ENCODE data around the gene SFT2D3.

SFT2D3 gene

GRCh38 chr2:127685410-127686080 lies 15.8 kb upstream of the SFT2D3 start:
- H3K27me3 Mint-ChIP-seq, result peaks cover 1% of the 10 kb centered on the region
- H3K36me3 Mint-ChIP-seq, result peaks cover 3% of the 10 kb centered on the region
- H3K27ac Mint-ChIP-seq, result no peak overlapping the region
- peaks cover 4% of the 10 kb centered on the region for H3K9me3 Mint-ChIP-seq (ENCODE audit: low read depth)
- H3K4me1 Mint-ChIP-seq (ENCODE audit: low read depth), result peaks cover 2% of the 10 kb centered on the region
- H3K4me3 Mint-ChIP-seq, result no peak overlapping the region

GRCh38 chr2:127688405-127688804 lies 12.9 kb upstream of the SFT2D3 start:
- Mint-ChIP-seq H3K27me3 (peaks cover 1% of the 10 kb centered on the region), H3K9me3 (ENCODE audit: low read depth) (peaks cover 13% of the 10 kb centered on the region), H3K36me3 (peaks cover 10% of the 10 kb centered on the region)

DNA sequence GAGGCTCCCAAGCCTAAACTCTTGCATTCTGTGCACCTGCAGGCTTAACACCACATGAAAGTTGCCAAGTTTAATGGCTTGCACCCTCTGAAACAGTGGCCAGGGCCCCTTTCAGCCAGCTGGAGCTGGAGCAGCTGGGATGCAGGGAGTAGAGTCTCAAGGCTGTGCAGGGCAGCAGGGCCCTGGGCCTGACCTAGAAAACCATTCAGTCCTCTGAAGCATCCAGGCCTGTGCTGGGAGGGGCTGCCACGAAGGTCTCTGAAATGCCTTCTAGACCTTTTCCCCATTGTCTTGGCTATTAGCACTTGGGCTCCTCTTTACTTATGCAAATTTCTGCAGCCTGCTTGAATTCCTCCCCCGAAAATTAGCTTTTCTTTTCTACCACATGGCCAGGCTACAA lies 10.6 kb upstream of the SFT2D3 start:
- H3K9me3 Mint-ChIP-seq (ENCODE audit: low read depth), result peaks cover 13% of the 10 kb centered on the region

More at GRCh38 chr2:127688405-127688804, 12.9 kb upstream of the SFT2D3 start:
- Mint-ChIP-seq H3K4me3 (no peak overlapping the region), H3K4me1 (ENCODE audit: low read depth) (no peaks in the 10 kb centered on the region), H3K27ac (no peak overlapping the region)

DNA sequence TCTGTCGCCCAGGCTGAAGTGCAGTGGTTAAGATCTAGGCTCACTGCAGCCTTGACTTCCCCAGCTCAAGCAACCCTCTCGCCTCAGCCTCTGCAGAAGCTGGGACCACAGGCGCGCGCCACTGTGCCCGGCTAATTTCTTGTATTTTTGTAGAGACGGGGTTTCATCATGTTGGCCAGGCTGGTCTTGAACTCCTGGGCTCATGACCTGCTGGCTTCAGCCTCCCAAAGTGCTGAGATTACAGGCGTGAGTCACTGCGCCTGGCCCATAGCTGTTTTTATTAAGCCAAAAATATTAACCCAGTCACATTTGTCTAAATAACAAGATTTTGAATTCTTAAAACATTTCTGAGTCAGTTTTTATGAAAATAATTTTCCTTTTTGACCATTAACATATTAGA lies 6.3 kb upstream of the SFT2D3 start:
- Mint-ChIP-seq H3K4me1 (ENCODE audit: low read depth) (no peaks in the 10 kb centered on the region), H3K36me3 (peaks cover 11% of the 10 kb centered on the region)

More for the DNA sequence above, 10.6 kb upstream of the SFT2D3 start:
- Mint-ChIP-seq H3K36me3 (peaks cover 10% of the 10 kb centered on the region), H3K4me3 (no peak overlapping the region), H3K4me1 (ENCODE audit: low read depth) (no peaks in the 10 kb centered on the region), H3K27ac (no peak overlapping the region), H3K27me3 (peaks cover 1% of the 10 kb centered on the region)

GRCh38 chr2:127695491-127696472 lies 5.5 kb upstream of the SFT2D3 start:
- Mint-ChIP-seq H3K4me3 (no peak overlapping the region), H3K27ac (no peak overlapping the region), H3K27me3 (no peaks in the 10 kb centered on the region), H3K4me1 (ENCODE audit: low read depth) (peaks cover 7% of the 10 kb centered on the region), H3K36me3 (peaks cover 11% of the 10 kb centered on the region), H3K9me3 (ENCODE audit: low read depth) (peaks cover 9% of the 10 kb centered on the region)

More for the DNA sequence above, 6.3 kb upstream of the SFT2D3 start:
- H3K9me3 Mint-ChIP-seq (ENCODE audit: low read depth), result peaks cover 9% of the 10 kb centered on the region
- H3K4me3 Mint-ChIP-seq, result no peak overlapping the region
- no peaks in the 10 kb centered on the region for H3K27me3 Mint-ChIP-seq
- H3K27ac Mint-ChIP-seq, result no peak overlapping the region

GRCh38 chr2:127697482-127698180 lies 3.7 kb upstream of the SFT2D3 start:
- Mint-ChIP-seq H3K36me3 (peaks cover 10% of the 10 kb centered on the region), H3K4me1 (ENCODE audit: low read depth) (peaks cover 18% of the 10 kb centered on the region), H3K9me3 (ENCODE audit: low read depth) (no peaks in the 10 kb centered on the region), H3K27ac (no peak overlapping the region), H3K4me3 (no peak overlapping the region), H3K27me3 (no peaks in the 10 kb centered on the region)

DNA sequence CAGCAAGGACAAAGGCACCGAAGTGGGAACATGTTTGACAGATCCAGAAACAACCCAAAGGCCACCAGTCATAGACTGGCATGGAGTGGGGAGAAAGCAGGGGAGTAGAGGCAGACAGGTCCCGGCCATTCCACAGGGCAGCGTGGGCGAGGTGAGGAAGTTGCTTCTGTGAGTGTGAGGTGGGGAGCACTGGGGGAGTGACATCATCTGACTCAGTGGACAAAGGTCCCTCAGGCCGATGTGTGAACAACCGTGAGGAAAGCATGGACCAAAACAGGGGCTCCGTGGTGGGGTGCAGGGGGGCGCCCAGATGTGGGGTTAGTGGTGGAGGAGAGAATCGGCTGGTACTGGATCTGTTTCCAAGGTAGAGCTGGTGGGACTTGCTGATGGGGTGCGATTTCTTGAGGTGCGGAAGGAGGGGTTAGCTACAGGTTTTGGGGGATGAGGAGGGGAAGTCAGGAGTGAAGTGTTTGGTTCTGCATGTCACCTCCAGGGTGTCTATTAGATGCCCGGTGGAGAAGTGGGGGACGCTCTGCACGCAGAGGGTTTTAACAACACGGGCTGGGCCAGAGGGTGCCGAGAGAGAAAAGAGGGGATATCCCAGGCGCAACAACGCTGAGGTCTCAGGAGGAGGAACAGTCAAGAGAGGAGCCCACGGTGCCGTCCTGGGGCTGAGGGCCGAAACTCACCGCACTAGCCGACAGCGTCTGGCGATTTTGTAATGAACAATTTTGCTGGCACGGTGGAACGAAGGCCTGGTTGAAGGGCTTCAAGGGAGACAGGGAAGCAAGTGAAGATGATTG lies 2.5 kb upstream of the SFT2D3 start:
- Mint-ChIP-seq H3K36me3 (peaks cover 10% of the 10 kb centered on the region), H3K9me3 (ENCODE audit: low read depth) (no peaks in the 10 kb centered on the region), H3K4me1 (ENCODE audit: low read depth) (peaks cover 27% of the 10 kb centered on the region), H3K4me3 (no peak overlapping the region), H3K27me3 (no peaks in the 10 kb centered on the region), H3K27ac (peak overlapping the region; percentile 36)

GRCh38 chr2:127700527-127701192 lies 637 bp upstream of the SFT2D3 start:
- H3K9me3 Mint-ChIP-seq (ENCODE audit: low read depth), result no peaks in the 10 kb centered on the region
- no peaks in the 10 kb centered on the region for H3K27me3 Mint-ChIP-seq
- peaks cover 12% of the 10 kb centered on the region for H3K36me3 Mint-ChIP-seq
- H3K4me3 Mint-ChIP-seq, result peak overlapping the region; percentile 93
- peak overlapping the region; percentile 97 for H3K27ac Mint-ChIP-seq
- peaks cover 44% of the 10 kb centered on the region for H3K4me1 Mint-ChIP-seq (ENCODE audit: low read depth)

GRCh38 chr2:127701651-127702394 lies 526 bp downstream of the SFT2D3 start:
- Mint-ChIP-seq H3K27me3 (no peaks in the 10 kb centered on the region), H3K4me1 (ENCODE audit: low read depth) (peaks cover 44% of the 10 kb centered on the region), H3K4me3 (peak overlapping the region; percentile 93), H3K27ac (peak overlapping the region; percentile 92), H3K9me3 (ENCODE audit: low read depth) (no peaks in the 10 kb centered on the region), H3K36me3 (peaks cover 12% of the 10 kb centered on the region)

DNA sequence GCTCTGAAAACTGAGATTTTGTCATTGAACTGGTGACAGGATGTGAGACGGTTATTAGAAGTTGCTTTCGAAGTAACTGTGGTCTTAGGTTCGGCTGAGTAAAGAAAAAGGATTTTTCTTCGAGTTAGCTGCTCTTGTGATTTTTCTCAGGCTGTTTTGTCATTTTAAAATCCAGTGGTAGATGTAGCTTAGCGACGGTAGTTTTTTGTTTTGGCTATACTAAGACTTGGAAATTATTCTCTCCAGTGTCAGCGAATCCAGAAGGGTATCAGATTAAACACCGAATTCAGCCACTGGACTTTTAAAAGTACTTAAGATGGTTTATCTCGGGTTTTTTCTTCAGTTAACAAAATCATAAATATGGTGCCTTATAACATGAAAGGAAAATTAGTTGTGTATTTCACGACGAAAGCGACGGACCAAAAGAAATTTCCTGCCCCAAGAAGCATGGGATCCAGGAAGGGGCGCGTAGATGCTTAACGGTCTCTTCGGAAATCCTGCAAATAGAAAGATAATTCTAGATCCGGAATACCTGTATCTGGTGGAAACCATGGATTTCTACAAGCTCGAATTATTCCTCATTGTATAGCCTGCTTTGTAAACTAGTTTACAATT lies 1.2 kb downstream of the SFT2D3 start:
- H3K27me3 Mint-ChIP-seq, result no peaks in the 10 kb centered on the region
- peaks cover 14% of the 10 kb centered on the region for H3K36me3 Mint-ChIP-seq
- peak overlapping the region; percentile 90 for H3K4me3 Mint-ChIP-seq
- H3K4me1 Mint-ChIP-seq (ENCODE audit: low read depth), result peaks cover 44% of the 10 kb centered on the region
- H3K9me3 Mint-ChIP-seq (ENCODE audit: low read depth), result no peaks in the 10 kb centered on the region
- peak overlapping the region; percentile 92 for H3K27ac Mint-ChIP-seq

- Mint-ChIP-seq H3K36me3 (peaks cover 14% of the 10 kb centered on the region), H3K4me1 (ENCODE audit: low read depth) (peaks cover 44% of the 10 kb centered on the region), H3K27me3 (no peaks in the 10 kb centered on the region), H3K27ac (peak overlapping the region; percentile 46), H3K4me3 (peak overlapping the region; percentile 90), H3K9me3 (ENCODE audit: low read depth) (no peaks in the 10 kb centered on the region)
Measured at GRCh38 chr2:127703282-127703681, 2.0 kb downstream of the SFT2D3 start.

DNA sequence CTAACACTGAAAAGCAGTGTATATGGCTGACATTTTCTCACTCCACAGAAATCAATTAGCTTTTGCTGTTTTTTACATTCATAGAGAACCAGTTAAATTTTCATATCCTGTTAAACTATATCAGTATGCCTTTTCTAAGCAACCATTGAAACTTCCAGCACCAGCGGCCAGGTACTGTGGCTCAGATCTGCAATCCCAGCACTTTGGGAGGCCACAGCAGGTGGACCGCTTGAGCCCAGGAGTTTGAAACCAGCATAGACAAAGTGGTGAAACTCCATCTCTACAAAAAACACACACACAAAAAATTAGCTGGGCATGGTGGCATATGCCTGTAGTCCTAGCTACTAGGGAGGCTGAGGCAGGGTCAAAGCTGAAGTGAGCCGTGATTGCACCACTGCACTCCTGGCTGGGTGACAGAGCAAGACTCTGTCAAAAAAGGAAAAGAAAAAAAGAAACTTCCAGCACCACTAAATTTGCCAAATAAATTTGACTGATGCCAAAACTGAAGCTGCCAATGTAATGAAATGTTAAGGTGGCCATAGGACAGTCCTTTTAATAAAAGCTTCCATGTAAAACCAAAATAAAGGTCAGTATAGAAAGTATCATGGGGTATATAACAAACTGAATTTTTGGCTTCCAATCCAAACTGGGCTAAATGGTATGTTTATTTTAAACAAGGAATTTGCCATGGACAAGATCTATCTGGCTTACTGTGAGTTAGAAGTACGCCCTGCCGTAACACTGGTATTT lies 3.5 kb downstream of the SFT2D3 start:
- H3K27me3 Mint-ChIP-seq, result no peaks in the 10 kb centered on the region
- peak overlapping the region; percentile 46 for H3K27ac Mint-ChIP-seq
- H3K9me3 Mint-ChIP-seq (ENCODE audit: low read depth), result no peaks in the 10 kb centered on the region
- H3K4me3 Mint-ChIP-seq, result peak overlapping the region; percentile 66
- peaks cover 17% of the 10 kb centered on the region for H3K36me3 Mint-ChIP-seq
- H3K4me1 Mint-ChIP-seq (ENCODE audit: low read depth), result peaks cover 44% of the 10 kb centered on the region
